ENCODE results near the gene CDCA4.

The CDCA4 gene

GRCh38 chr14:105012171-105012985 is 8.5 kb downstream of the CDCA4 start:
- no peak for DNase-seq

- no peak for DNase-seq
These were observed 9.4 kb downstream of the CDCA4 start for GRCh38 chr14:105011312-105011990.

- no peak for DNase-seq
These were observed 10.0 kb downstream of the CDCA4 start for GRCh38 chr14:105010891-105011291.

GRCh38 chr14:105010106-105010505 is 10.8 kb downstream of the CDCA4 start:
- no peak for DNase-seq

GRCh38 chr14:105007593-105008264 is 13.2 kb downstream of the CDCA4 start:
- no peak for DNase-seq

- DNase-seq, result no peak
These were observed 13.9 kb downstream of the CDCA4 start for GRCh38 chr14:105006831-105007592.

GRCh38 chr14:105005929-105006830 is 14.7 kb downstream of the CDCA4 start:
- DNase-seq, result no peak

- no peak for DNase-seq
These were observed 15.5 kb downstream of the CDCA4 start for GRCh38 chr14:105005329-105005928.

- DNase-seq, result no peak
These were observed 21.5 kb downstream of the CDCA4 start for GRCh38 chr14:104999361-104999760.

GRCh38 chr14:104998801-104999200 is 22.1 kb downstream of the CDCA4 start:
- no peak for DNase-seq

- no peak for DNase-seq
These were observed 24.4 kb downstream of the CDCA4 start for GRCh38 chr14:104996483-104996882.

- no peak for DNase-seq
These were observed 24.9 kb downstream of the CDCA4 start for GRCh38 chr14:104996032-104996431.

GRCh38 chr14:104994978-104995377 is 25.9 kb downstream of the CDCA4 start:
- no peak for DNase-seq

- DNase-seq, result no peak
These were observed 26.9 kb downstream of the CDCA4 start for GRCh38 chr14:104993808-104994591.

- DNase-seq, result no peak
These were observed 27.6 kb downstream of the CDCA4 start for GRCh38 chr14:104993306-104993705.

GRCh38 chr14:104992501-104992900 is 28.4 kb downstream of the CDCA4 start:
- no peak for DNase-seq

GRCh38 chr14:104991896-104992230 is 29.0 kb downstream of the CDCA4 start:
- DNase-seq, result no peak

- DNase-seq, result no peak
These were observed 31.0 kb downstream of the CDCA4 start for GRCh38 chr14:104989951-104990303.

- DNase-seq, result no peak
These were observed 31.5 kb downstream of the CDCA4 start for GRCh38 chr14:104989236-104989950.

- DNase-seq, result no peak
These were observed 34.3 kb downstream of the CDCA4 start for GRCh38 chr14:104986487-104987164.

Data from activated CD8-positive, alpha-beta memory T cell treated with anti-CD3 and anti-CD28 coated beads, Interleukin-2, amount 50 U/mL, for 4 hours (primary cell).